Activated naive CD8-positive, alpha-beta T cell treated with anti-CD3 and anti-CD28 coated beads, Interleukin-2, amount 10 ng/mL, durations not matched to agents 7 days and 5 days (primary cell): Measurements from ENCODE around the gene BST1. TPM values are rescaled to one million over a fixed set of nuclear protein-coding genes. Genes with fewer than 3 reads are reported as not detected.
A peak's percentile ranks its signal among the peaks of the same experiment; 100 is the strongest.
"Not testable (repeated sequence)": the region's sequence is repeated elsewhere in the genome, so short reads cannot be mapped to it uniquely, and the experiment has no call there.

Experiments
- ATAC-seq: fragments of 150-1000 bp; cut with Tn5 transposase; one replicate; pipeline ENCODE4 v1.10.0; 2021; ENCODE audit warnings: low read depth, moderate library complexity
- POLR2A ChIA-PET: fragments of 350-600 bp; sonication (Branson Sonifier 250); formaldehyde crosslinking; loops from one replicate; lab custom pipeline; 2021; ENCODE audit warnings: antibody characterized with exemption; lab: Charles Lee
- DNase-seq: peaks from one replicate; pipeline ENCODE4 v3.0.0; 2021
- H3K27ac Mint-ChIP-seq: one replicate; pipeline ENCODE4 v1.8.0; 2022; ENCODE audit warnings: mild to moderate bottlenecking, mixed read lengths
- H3K27me3 Mint-ChIP-seq: one replicate; pipeline ENCODE4 v1.8.0; 2022; ENCODE audit warnings: mild to moderate bottlenecking, moderate library complexity, mixed read lengths
- H3K36me3 Mint-ChIP-seq: one replicate; pipeline ENCODE4 v1.8.0; 2021; ENCODE audit warnings: mild to moderate bottlenecking, mixed read lengths
- H3K4me1 Mint-ChIP-seq: one replicate; pipeline ENCODE4 v1.8.0; 2021; ENCODE audit warnings: mixed read lengths
- H3K4me3 Mint-ChIP-seq: one replicate; pipeline ENCODE4 v1.8.0; 2022; ENCODE audit warnings: mild to moderate bottlenecking, moderate library complexity, mixed read lengths
- H3K9me3 Mint-ChIP-seq: one replicate; pipeline ENCODE4 v1.8.0; 2021; ENCODE audit warnings: mixed read lengths
- total RNA-seq, 2 experiments: library from RNA; stranded (reverse); gene quantifications; one replicate each; pipeline ENCODE4 v1.2.3, GENCODE V29; 2021

Gene BST1
- total RNA-seq, 2 experiments from 2014 or later = 0.78 to 0.91 TPM

GRCh38 chr4:15725608-15726007 lies 22.7 kb downstream of the BST1 start:
- Mint-ChIP-seq H3K4me1 (peaks cover 4% of the 10 kb centered on the region), H3K27me3 (peaks cover 8% of the 10 kb centered on the region), H3K4me3 (no peak overlapping the region), H3K36me3 (no peaks in the 10 kb centered on the region), H3K9me3 (no peaks in the 10 kb centered on the region), H3K27ac (no peak overlapping the region)
- POLR2A ChIA-PET = no interaction called here
- ATAC-seq = no peak
- no peak for DNase-seq

- no peak for DNase-seq
- peaks cover 5% of the 10 kb centered on the region for H3K9me3 Mint-ChIP-seq
- H3K36me3 Mint-ChIP-seq = peaks cover 4% of the 10 kb centered on the region
- peaks cover 8% of the 10 kb centered on the region for H3K27me3 Mint-ChIP-seq
- POLR2A ChIA-PET = no interaction called here
- no peak overlapping the region for H3K4me3 Mint-ChIP-seq
- ATAC-seq = peak; percentile 56
- H3K27ac Mint-ChIP-seq = no peak overlapping the region
- peaks cover 11% of the 10 kb centered on the region for H3K4me1 Mint-ChIP-seq
Observed at GRCh38 chr4:15729910-15730533, 27.2 kb downstream of the BST1 start.

GRCh38 chr4:15733061-15733460 lies 30.2 kb downstream of the BST1 start:
- H3K27me3 Mint-ChIP-seq = not testable (repeated sequence)

GRCh38 chr4:15735536-15735935 lies 32.7 kb downstream of the BST1 start:
- H3K36me3 Mint-ChIP-seq = peaks cover 16% of the 10 kb centered on the region
- peaks cover 24% of the 10 kb centered on the region for H3K4me1 Mint-ChIP-seq
- ATAC-seq = no peak
- H3K27ac Mint-ChIP-seq = no peak overlapping the region
- H3K27me3 Mint-ChIP-seq = no peaks in the 10 kb centered on the region
- H3K9me3 Mint-ChIP-seq = peaks cover 15% of the 10 kb centered on the region
- DNase-seq = no peak
- POLR2A ChIA-PET = no interaction called here
- no peak overlapping the region for H3K4me3 Mint-ChIP-seq

More at GRCh38 chr4:15733061-15733460, 30.2 kb downstream of the BST1 start:
- not testable (repeated sequence) for H3K36me3 Mint-ChIP-seq, ATAC-seq, H3K27ac Mint-ChIP-seq, H3K4me3 Mint-ChIP-seq, DNase-seq, H3K9me3 Mint-ChIP-seq
- H3K4me1 Mint-ChIP-seq = peaks cover 26% of the 10 kb centered on the region
- POLR2A ChIA-PET = interaction anchor here (1.5 kb wide), 1 partner anchor 23 kb away, joined by 4 read pairs; no protein-coding TSS in a partner anchor

GRCh38 chr4:15736514-15737050 lies 33.7 kb downstream of the BST1 start:
- no peak overlapping the region for H3K27ac Mint-ChIP-seq
- H3K36me3 Mint-ChIP-seq = peaks cover 20% of the 10 kb centered on the region
- no peak for DNase-seq
- H3K4me1 Mint-ChIP-seq = peaks cover 21% of the 10 kb centered on the region
- peaks cover 20% of the 10 kb centered on the region for H3K9me3 Mint-ChIP-seq
- POLR2A ChIA-PET = no interaction called here
- no peaks in the 10 kb centered on the region for H3K27me3 Mint-ChIP-seq
- H3K4me3 Mint-ChIP-seq = no peak overlapping the region
- no peak for ATAC-seq

GRCh38 chr4:15737255-15737654 lies 34.4 kb downstream of the BST1 start:
- ATAC-seq (no peak), DNase-seq (no peak)
- POLR2A ChIA-PET = no interaction called here
- peaks cover 24% of the 10 kb centered on the region for H3K9me3 Mint-ChIP-seq
- H3K36me3 Mint-ChIP-seq = peaks cover 24% of the 10 kb centered on the region
- H3K27me3 Mint-ChIP-seq = no peaks in the 10 kb centered on the region
- H3K4me3 Mint-ChIP-seq = no peak overlapping the region
- peaks cover 21% of the 10 kb centered on the region for H3K4me1 Mint-ChIP-seq
- H3K27ac Mint-ChIP-seq = no peak overlapping the region

GRCh38 chr4:15738877-15739276 lies 36.0 kb downstream of the BST1 start:
- Mint-ChIP-seq H3K4me3 (no peak overlapping the region), H3K9me3 (peaks cover 27% of the 10 kb centered on the region), H3K36me3 (peaks cover 31% of the 10 kb centered on the region), H3K27me3 (no peaks in the 10 kb centered on the region), H3K27ac (no peak overlapping the region), H3K4me1 (peaks cover 20% of the 10 kb centered on the region)
- DNase-seq (no peak), ATAC-seq (no peak)
- POLR2A ChIA-PET = no interaction called here

GRCh38 chr4:15740764-15741404 lies 38.0 kb downstream of the BST1 start:
- peaks cover 14% of the 10 kb centered on the region for H3K4me1 Mint-ChIP-seq
- H3K27ac Mint-ChIP-seq = no peak overlapping the region
- ATAC-seq (no peak), DNase-seq (no peak)
- H3K36me3 Mint-ChIP-seq = peaks cover 29% of the 10 kb centered on the region
- no peak overlapping the region for H3K4me3 Mint-ChIP-seq
- POLR2A ChIA-PET = interaction anchor here (1.1 kb wide), 1 partner anchor 16 kb away, joined by 3 read pairs; no protein-coding TSS in a partner anchor
- peaks cover 31% of the 10 kb centered on the region for H3K9me3 Mint-ChIP-seq
- H3K27me3 Mint-ChIP-seq = no peaks in the 10 kb centered on the region

GRCh38 chr4:15742083-15742582 lies 39.3 kb downstream of the BST1 start:
- Mint-ChIP-seq H3K27me3 (no peaks in the 10 kb centered on the region), H3K4me1 (peaks cover 17% of the 10 kb centered on the region), H3K9me3 (peaks cover 35% of the 10 kb centered on the region), H3K4me3 (no peak overlapping the region), H3K27ac (no peak overlapping the region), H3K36me3 (peaks cover 34% of the 10 kb centered on the region)
- POLR2A ChIA-PET = interaction anchor here (1.1 kb wide), 1 partner anchor 15 kb away, joined by 3 read pairs; no protein-coding TSS in a partner anchor
- ATAC-seq (no peak), DNase-seq (no peak)

GRCh38 chr4:15742637-15743036 lies 39.8 kb downstream of the BST1 start:
- Mint-ChIP-seq H3K9me3 (peaks cover 35% of the 10 kb centered on the region), H3K27me3 (no peaks in the 10 kb centered on the region), H3K4me3 (no peak overlapping the region), H3K36me3 (peaks cover 37% of the 10 kb centered on the region), H3K27ac (no peak overlapping the region), H3K4me1 (peaks cover 12% of the 10 kb centered on the region)
- no peak for ATAC-seq
- no peak for DNase-seq
- POLR2A ChIA-PET = no interaction called here

- Mint-ChIP-seq H3K27me3 (no peaks in the 10 kb centered on the region), H3K4me1 (peaks cover 10% of the 10 kb centered on the region), H3K27ac (no peak overlapping the region), H3K36me3 (peaks cover 37% of the 10 kb centered on the region), H3K4me3 (no peak overlapping the region), H3K9me3 (peaks cover 39% of the 10 kb centered on the region)
- DNase-seq (no peak), ATAC-seq (no peak)
- POLR2A ChIA-PET = interaction anchor here (0.8 kb wide), 1 partner anchor 10 kb away, joined by 3 read pairs; no protein-coding TSS in a partner anchor
Observed at GRCh38 chr4:15744016-15744545, 41.2 kb downstream of the BST1 start.

- Mint-ChIP-seq H3K9me3 (peaks cover 32% of the 10 kb centered on the region), H3K4me3 (peak overlapping the region; percentile 39), H3K36me3 (peaks cover 27% of the 10 kb centered on the region), H3K27ac (peak overlapping the region; percentile 74), H3K27me3 (no peaks in the 10 kb centered on the region), H3K4me1 (peaks cover 10% of the 10 kb centered on the region)
- ATAC-seq (peak; percentile 63), DNase-seq (no peak)
- POLR2A ChIA-PET = no interaction called here
Observed at GRCh38 chr4:15746110-15746509, 43.2 kb downstream of the BST1 start.

GRCh38 chr4:15749001-15749400 lies 46.1 kb downstream of the BST1 start:
- peaks cover 22% of the 10 kb centered on the region for H3K9me3 Mint-ChIP-seq

More at GRCh38 chr4:15749001-15749400, 46.1 kb downstream of the BST1 start:
- Mint-ChIP-seq H3K36me3 (peaks cover 15% of the 10 kb centered on the region), H3K4me3 (no peak overlapping the region), H3K4me1 (peaks cover 19% of the 10 kb centered on the region), H3K27me3 (no peaks in the 10 kb centered on the region), H3K27ac (no peak overlapping the region)
- ATAC-seq (no peak), DNase-seq (no peak)
- POLR2A ChIA-PET = no interaction called here
